ENCODE measurements around the gene HMG20A. TPM values are rescaled to one million over a fixed set of nuclear protein-coding genes. Genes with fewer than 3 reads are reported as not detected.

HMG20A gene
- polyA plus RNA-seq, 1 donor from 2014 or later: 52.2 TPM

DNA sequence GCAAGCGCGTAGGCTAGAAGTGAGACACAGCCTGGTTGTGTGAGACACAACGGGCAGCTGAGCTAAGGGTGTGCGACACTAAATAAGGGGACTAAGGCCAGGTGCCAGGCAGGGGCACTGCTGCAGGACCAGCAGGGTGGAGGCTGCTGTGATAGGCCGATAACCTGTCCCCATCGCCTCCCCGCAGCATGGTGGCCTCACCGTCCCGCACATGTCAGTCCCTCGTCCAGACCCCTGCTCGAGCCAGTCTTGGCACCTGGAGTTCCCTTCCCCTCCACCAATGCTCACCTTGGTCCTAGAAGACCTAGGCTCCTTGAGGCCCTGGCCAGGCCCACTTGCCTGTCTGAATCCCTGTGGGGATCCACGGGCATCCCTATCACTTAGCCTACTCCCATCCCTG, 96.1 kb downstream of the HMG20A start:
- Histone ChIP-seq H4K20me1 (ENCODE audit: insufficient read depth) (no peaks in the 10 kb centered on the region), H3K27me3 (ENCODE audit: insufficient read depth, low read depth, low read length) (no peaks in the 10 kb centered on the region), H3K36me3 (ENCODE audit: insufficient read depth, low read length) (no peaks in the 10 kb centered on the region), H2AFZ (ENCODE audit: low read depth, low read length) (no peak overlapping the region), H3K4me3 (ENCODE audit: low read length) (peak overlapping the region; percentile 16), H3K9me3 (ENCODE audit: low read length) (no peaks in the 10 kb centered on the region), H3K9ac (ENCODE audit: low read length) (no peak overlapping the region), H3K9me2 (ENCODE audit: insufficient read depth, low read length) (no peaks in the 10 kb centered on the region), H3K4me2 (ENCODE audit: low read length) (no peak overlapping the region), H3F3A (ENCODE audit: insufficient read depth, low read length, poor library complexity, severe bottlenecking) (no peaks in the 10 kb centered on the region), H3K79me2 (replicated peaks; ENCODE audit: insufficient read depth, low read length) (no peaks in the 10 kb centered on the region), H3K27ac (ENCODE audit: low read length) (peak overlapping the region; percentile 40)
- TF ChIP-seq MXI1 (conservative IDR thresholded peaks at IDR 0.05; ENCODE audit: poor library complexity, severe bottlenecking): no peak
- no peak for TF ChIP-seq EP300 (conservative IDR thresholded peaks at IDR 0.05; ENCODE audit: poor library complexity, severe bottlenecking)
- TF ChIP-seq, protein P1, sequence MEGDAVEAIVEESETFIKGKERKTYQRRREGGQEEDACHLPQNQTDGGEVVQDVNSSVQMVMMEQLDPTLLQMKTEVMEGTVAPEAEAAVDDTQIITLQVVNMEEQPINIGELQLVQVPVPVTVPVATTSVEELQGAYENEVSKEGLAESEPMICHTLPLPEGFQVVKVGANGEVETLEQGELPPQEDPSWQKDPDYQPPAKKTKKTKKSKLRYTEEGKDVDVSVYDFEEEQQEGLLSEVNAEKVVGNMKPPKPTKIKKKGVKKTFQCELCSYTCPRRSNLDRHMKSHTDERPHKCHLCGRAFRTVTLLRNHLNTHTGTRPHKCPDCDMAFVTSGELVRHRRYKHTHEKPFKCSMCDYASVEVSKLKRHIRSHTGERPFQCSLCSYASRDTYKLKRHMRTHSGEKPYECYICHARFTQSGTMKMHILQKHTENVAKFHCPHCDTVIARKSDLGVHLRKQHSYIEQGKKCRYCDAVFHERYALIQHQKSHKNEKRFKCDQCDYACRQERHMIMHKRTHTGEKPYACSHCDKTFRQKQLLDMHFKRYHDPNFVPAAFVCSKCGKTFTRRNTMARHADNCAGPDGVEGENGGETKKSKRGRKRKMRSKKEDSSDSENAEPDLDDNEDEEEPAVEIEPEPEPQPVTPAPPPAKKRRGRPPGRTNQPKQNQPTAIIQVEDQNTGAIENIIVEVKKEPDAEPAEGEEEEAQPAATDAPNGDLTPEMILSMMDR (IDR thresholded peaks at IDR 0.05; ENCODE audit: poor library complexity, severe bottlenecking): no peak
- TF ChIP-seq, protein P2, sequence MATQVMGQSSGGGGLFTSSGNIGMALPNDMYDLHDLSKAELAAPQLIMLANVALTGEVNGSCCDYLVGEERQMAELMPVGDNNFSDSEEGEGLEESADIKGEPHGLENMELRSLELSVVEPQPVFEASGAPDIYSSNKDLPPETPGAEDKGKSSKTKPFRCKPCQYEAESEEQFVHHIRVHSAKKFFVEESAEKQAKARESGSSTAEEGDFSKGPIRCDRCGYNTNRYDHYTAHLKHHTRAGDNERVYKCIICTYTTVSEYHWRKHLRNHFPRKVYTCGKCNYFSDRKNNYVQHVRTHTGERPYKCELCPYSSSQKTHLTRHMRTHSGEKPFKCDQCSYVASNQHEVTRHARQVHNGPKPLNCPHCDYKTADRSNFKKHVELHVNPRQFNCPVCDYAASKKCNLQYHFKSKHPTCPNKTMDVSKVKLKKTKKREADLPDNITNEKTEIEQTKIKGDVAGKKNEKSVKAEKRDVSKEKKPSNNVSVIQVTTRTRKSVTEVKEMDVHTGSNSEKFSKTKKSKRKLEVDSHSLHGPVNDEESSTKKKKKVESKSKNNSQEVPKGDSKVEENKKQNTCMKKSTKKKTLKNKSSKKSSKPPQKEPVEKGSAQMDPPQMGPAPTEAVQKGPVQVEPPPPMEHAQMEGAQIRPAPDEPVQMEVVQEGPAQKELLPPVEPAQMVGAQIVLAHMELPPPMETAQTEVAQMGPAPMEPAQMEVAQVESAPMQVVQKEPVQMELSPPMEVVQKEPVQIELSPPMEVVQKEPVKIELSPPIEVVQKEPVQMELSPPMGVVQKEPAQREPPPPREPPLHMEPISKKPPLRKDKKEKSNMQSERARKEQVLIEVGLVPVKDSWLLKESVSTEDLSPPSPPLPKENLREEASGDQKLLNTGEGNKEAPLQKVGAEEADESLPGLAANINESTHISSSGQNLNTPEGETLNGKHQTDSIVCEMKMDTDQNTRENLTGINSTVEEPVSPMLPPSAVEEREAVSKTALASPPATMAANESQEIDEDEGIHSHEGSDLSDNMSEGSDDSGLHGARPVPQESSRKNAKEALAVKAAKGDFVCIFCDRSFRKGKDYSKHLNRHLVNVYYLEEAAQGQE (IDR thresholded peaks at IDR 0.05; ENCODE audit: borderline replicate concordance): no peak
- no peak for TF ChIP-seq RAD21 (conservative IDR thresholded peaks at IDR 0.05)
- no peak for TF ChIP-seq TAF1 (IDR thresholded peaks at IDR 0.05; ENCODE audit: low read depth)

DNA sequence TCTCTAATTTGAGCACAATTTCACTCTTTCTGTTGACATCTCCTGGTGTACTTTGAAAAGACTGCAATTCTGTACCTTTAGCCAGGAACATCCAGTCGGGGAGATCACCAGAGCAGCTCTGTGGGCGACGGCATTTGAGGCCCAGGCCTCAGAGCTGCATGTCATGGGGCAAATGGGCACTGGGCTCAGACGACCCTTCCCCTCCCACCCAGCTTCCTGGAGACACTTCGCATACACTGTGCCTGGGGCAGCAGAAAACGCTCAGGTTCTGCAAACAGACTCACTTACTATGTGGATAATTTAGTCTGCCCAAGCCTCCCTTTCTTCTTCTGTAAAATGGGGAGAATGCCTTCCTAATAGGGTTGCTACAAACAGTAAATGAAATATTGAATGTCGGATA, 96.9 kb downstream of the HMG20A start:
- no peak overlapping the region for H3K9ac ChIP-seq (ENCODE audit: low read length)
- no peaks in the 10 kb centered on the region for H3K36me3 ChIP-seq (ENCODE audit: insufficient read depth, low read length)
- no peak overlapping the region for H2AFZ ChIP-seq (ENCODE audit: low read depth, low read length)
- H3K4me3 ChIP-seq (ENCODE audit: low read length): no peak overlapping the region
- H3F3A ChIP-seq (ENCODE audit: insufficient read depth, low read length, poor library complexity, severe bottlenecking): no peaks in the 10 kb centered on the region
- no peaks in the 10 kb centered on the region for H3K79me2 ChIP-seq (replicated peaks; ENCODE audit: insufficient read depth, low read length)
- H4K20me1 ChIP-seq (ENCODE audit: insufficient read depth): no peaks in the 10 kb centered on the region
- no peaks in the 10 kb centered on the region for H3K9me2 ChIP-seq (ENCODE audit: insufficient read depth, low read length)
- TF ChIP-seq, protein P1 (IDR thresholded peaks at IDR 0.05; ENCODE audit: poor library complexity, severe bottlenecking): peak; percentile 11
- TF ChIP-seq, protein P2 (IDR thresholded peaks at IDR 0.05; ENCODE audit: borderline replicate concordance): no peak
- no peak for TF ChIP-seq SMC3 (conservative IDR thresholded peaks at IDR 0.05; ENCODE audit: poor library complexity)
- no peaks in the 10 kb centered on the region for H3K27me3 ChIP-seq (ENCODE audit: insufficient read depth, low read depth, low read length)
- no peak overlapping the region for H3K4me2 ChIP-seq (ENCODE audit: low read length)
- H3K9me3 ChIP-seq (ENCODE audit: low read length): no peaks in the 10 kb centered on the region
- peak overlapping the region; percentile 40 for H3K27ac ChIP-seq (ENCODE audit: low read length)
